Gastrocnemius medialis (tissue), 4 donors: ENCODE results near the gene CCM2L.

Experiments
- POLR2A ChIP-seq, 2 donors: fragments of 450-650 bp; IDR thresholded peaks; one replicate each; pipeline ENCODE4 v1.6.1; 2017; ENCODE audit warnings: antibody characterized with exemption in 2 of 2, mild to moderate bottlenecking in 2 of 2, moderate library complexity in 2 of 2
- TF ChIP-seq, protein P1 (sequence below), 5 experiments: fragments of 450-650 bp in 3 of 5; fragments of 200-600 bp in 2 of 5; sonication (generic) in 2 of 5; IDR thresholded peaks in 4 of 5; conservative IDR thresholded peaks in 1 of 5; 1 replicate in 4 of 5; 2 replicates in 1 of 5; pipeline ENCODE4 v1.5.1; 2016 to 2019; ENCODE audit warnings: antibody characterized with exemption in 5 of 5, mild to moderate bottlenecking in 3 of 5, moderate library complexity in 3 of 5

DNA sequence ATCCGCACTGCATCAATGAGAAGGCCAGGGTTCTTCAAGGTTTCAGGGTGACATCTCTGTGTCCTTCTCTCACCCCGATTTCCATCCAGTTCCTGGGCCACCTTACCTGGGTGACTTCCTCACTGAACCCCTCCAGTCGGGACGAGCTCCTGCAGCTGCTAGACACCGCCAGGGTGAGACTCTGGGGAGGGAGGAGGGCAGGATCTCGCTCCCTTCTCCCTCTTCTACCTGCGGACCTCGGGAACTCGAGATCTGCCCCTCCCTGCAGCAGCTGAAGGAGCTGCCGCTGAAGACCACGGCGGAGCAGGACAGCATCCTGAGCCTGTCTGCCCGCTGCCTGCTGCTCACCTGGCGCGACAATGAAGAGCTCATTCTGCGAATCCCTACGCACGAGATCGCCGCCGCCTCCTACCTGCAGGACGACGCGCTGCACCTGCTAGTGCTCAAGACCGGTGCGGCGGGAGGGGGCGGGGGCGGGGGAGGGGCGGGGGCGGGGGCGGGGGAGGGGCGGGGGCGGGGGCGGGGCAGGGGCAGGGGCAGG, 7.5 kb downstream of the CCM2L start:
- TF ChIP-seq, protein P1, sequence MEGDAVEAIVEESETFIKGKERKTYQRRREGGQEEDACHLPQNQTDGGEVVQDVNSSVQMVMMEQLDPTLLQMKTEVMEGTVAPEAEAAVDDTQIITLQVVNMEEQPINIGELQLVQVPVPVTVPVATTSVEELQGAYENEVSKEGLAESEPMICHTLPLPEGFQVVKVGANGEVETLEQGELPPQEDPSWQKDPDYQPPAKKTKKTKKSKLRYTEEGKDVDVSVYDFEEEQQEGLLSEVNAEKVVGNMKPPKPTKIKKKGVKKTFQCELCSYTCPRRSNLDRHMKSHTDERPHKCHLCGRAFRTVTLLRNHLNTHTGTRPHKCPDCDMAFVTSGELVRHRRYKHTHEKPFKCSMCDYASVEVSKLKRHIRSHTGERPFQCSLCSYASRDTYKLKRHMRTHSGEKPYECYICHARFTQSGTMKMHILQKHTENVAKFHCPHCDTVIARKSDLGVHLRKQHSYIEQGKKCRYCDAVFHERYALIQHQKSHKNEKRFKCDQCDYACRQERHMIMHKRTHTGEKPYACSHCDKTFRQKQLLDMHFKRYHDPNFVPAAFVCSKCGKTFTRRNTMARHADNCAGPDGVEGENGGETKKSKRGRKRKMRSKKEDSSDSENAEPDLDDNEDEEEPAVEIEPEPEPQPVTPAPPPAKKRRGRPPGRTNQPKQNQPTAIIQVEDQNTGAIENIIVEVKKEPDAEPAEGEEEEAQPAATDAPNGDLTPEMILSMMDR (IDR thresholded peaks at IDR 0.05 in 4 of 5, conservative IDR thresholded peaks at IDR 0.05 in 1 of 5): no peak
- TF ChIP-seq POLR2A (IDR thresholded peaks at IDR 0.05): no peak
